Sigmoid colon (tissue), 7 donors: ENCODE data around the gene PPFIA3. TPM values are rescaled to one million over a fixed set of nuclear protein-coding genes. Genes with fewer than 3 reads are reported as not detected.

Experiments used
- DNase-seq: peaks from one replicate; pipeline ENCODE4 v3.0.0-alpha.2; 2019
- H3K27ac ChIP-seq, 4 donors: fragments of 200-600 bp; sonication (generic); one replicate each; pipeline ENCODE4 v1.5.1; 2016 to 2019; ENCODE audit warnings: mild to moderate bottlenecking in 1 of 4
- H3K27me3 ChIP-seq, 3 donors: fragments of 200-600 bp; sonication (generic); one replicate each; pipeline ENCODE4 v1.5.1; 2019; ENCODE audit warnings: mild to moderate bottlenecking in 1 of 3
- H3K36me3 ChIP-seq, 4 donors: fragments of 200-600 bp; sonication (generic); one replicate each; pipeline ENCODE4 v1.5.1; 2016 to 2019
- H3K4me1 ChIP-seq, 4 donors: fragments of 200-600 bp; sonication (generic); one replicate each; pipeline ENCODE4 v1.5.1; 2017 to 2019
- H3K4me3 ChIP-seq, 4 donors: fragments of 200-600 bp; sonication (generic); one replicate each; pipeline ENCODE4 v1.5.1; 2017 to 2019; ENCODE audit warnings: mild to moderate bottlenecking in 2 of 4, moderate library complexity in 1 of 4
- H3K9me3 ChIP-seq, 4 donors: fragments of 200-600 bp in 3 of 4; sonication (generic) in 3 of 4; one replicate each; pipeline versions ENCODE4 v1.5.1 to v1.6.1; 2013 to 2019
- CTCF ChIP-seq, 4 experiments: fragments of 450-650 bp in 3 of 4; fragments of 200-600 bp in 1 of 4; IDR thresholded peaks; one replicate each; pipeline ENCODE4 v1.5.1; 2016 to 2019; ENCODE audit warnings: antibody characterized with exemption in 4 of 4, mild to moderate bottlenecking in 3 of 4, moderate library complexity in 2 of 4
- EP300 ChIP-seq, 4 donors: sonication (generic); formaldehyde crosslinking; IDR thresholded peaks; one replicate each; pipeline ENCODE4 v1.6.1; 2017; ENCODE audit warnings: antibody characterized with exemption in 4 of 4
- POLR2A ChIP-seq, 2 donors: fragments of 450-650 bp; IDR thresholded peaks; one replicate each; pipeline ENCODE4 v1.6.1; 2016; ENCODE audit warnings: antibody characterized with exemption in 2 of 2, mild to moderate bottlenecking in 2 of 2, moderate library complexity in 2 of 2
- POLR2AphosphoS5 ChIP-seq, 4 donors: sonication (generic); formaldehyde crosslinking; IDR thresholded peaks; one replicate each; pipeline ENCODE4 v1.6.1; 2017; ENCODE audit warnings: antibody characterized with exemption in 4 of 4
- WGBS, 2 donors: extraction: QIAGEN DNeasy Blood & Tissue Kit; methylation state at CpG; one replicate each; pipeline ENCODE4 v1.1.7; 2013; 5-methylcytosine and 5-hydroxymethylcytosine counted together
- intact Hi-C: fragments of 100-400 bp; cut with DNase I; formaldehyde crosslinking; loops from one replicate; pipeline ENCODE4 v1.15.1; 2023
- polyA plus RNA-seq, 3 donors: library from polyadenylated mRNA; stranded (reverse); fragments of 200-250 nt; gene quantifications; one replicate each; pipeline ENCODE4 v1.2.3, GENCODE V29; 2013
- total RNA-seq, 4 donors: library from RNA; depleted of rRNA; stranded (reverse); fragments of >200 nt; gene quantifications; one replicate each; pipeline ENCODE4 v1.1.0, GENCODE V29; 2016
- donor health status: healthy with polysubstance abuse.
- donor health status: Bipolar disorder and iron deficiency.
- donor health status: healthy.

PPFIA3 gene
- total and polyA plus RNA-seq, 7 donors: 2.0 to 35.3 (median 3.9) TPM

- Histone ChIP-seq H3K27ac (no peak overlapping the region), H3K9me3 (no peaks in the 10 kb centered on the region), H3K27me3 (no peaks in the 10 kb centered on the region), H3K4me3 (no peak overlapping the region), H3K4me1 (peaks cover 0 to 31% (median 26%) of the 10 kb centered on the region in 4 donors), H3K36me3 (no peaks in the 10 kb centered on the region)
- no peak for TF ChIP-seq EP300 (IDR thresholded peaks at IDR 0.05)
- no peak for DNase-seq
- WGBS, 2 donors: 40 to 56% methylated on average over 4 of the region's 4 CpGs
- intact Hi-C loops: no loop called here
Observed at GRCh38 chr19:49161987-49162386, 42.6 kb downstream of the PPFIA3 start.

GRCh38 chr19:49165111-49165750, 45.9 kb downstream of the PPFIA3 start:
- Histone ChIP-seq H3K9me3 (no peaks in the 10 kb centered on the region), H3K4me3 (peak overlapping the region in 2 of 4 donors; percentile 1 to 3), H3K27me3 (no peaks in the 10 kb centered on the region), H3K27ac (peak overlapping the region; percentile 41 to 83 (median 66)), H3K4me1 (peaks cover 0 to 16% (median 14%) of the 10 kb centered on the region in 4 donors), H3K36me3 (peaks cover 0 to 24% (median 3%) of the 10 kb centered on the region in 4 donors)
- intact Hi-C loops: no loop called here
- no peak for DNase-seq
- no peak for TF ChIP-seq EP300 (IDR thresholded peaks at IDR 0.05)
- peak in 1 of 4 donors; percentile 11 for TF ChIP-seq POLR2AphosphoS5 (IDR thresholded peaks at IDR 0.05)
- WGBS, 2 donors: 17 to 61% methylated on average over 24 of the region's 24 CpGs

GRCh38 chr19:49165865-49166301, 46.5 kb downstream of the PPFIA3 start:
- WGBS, 2 donors: 13 to 53% methylated on average over 30 of the region's 30 CpGs
- Histone ChIP-seq H3K9me3 (no peaks in the 10 kb centered on the region), H3K4me1 (peaks cover 0 to 16% (median 14%) of the 10 kb centered on the region in 4 donors), H3K4me3 (peak overlapping the region in 1 of 4 donors; percentile 3), H3K27me3 (no peaks in the 10 kb centered on the region), H3K36me3 (peaks cover 0 to 31% (median 5%) of the 10 kb centered on the region in 4 donors), H3K27ac (peak overlapping the region; percentile 41 to 83 (median 66))
- no peak for DNase-seq
- no peak for TF ChIP-seq CTCF (IDR thresholded peaks at IDR 0.05)
- TF ChIP-seq POLR2AphosphoS5 (IDR thresholded peaks at IDR 0.05): no peak
- no peak for TF ChIP-seq POLR2A (IDR thresholded peaks at IDR 0.05)
- TF ChIP-seq EP300 (IDR thresholded peaks at IDR 0.05): no peak
- intact Hi-C loops: no loop called here

- no peak for TF ChIP-seq EP300 (IDR thresholded peaks at IDR 0.05)
- no peak for TF ChIP-seq POLR2AphosphoS5 (IDR thresholded peaks at IDR 0.05)
- no peak for TF ChIP-seq CTCF (IDR thresholded peaks at IDR 0.05)
- no peak for TF ChIP-seq POLR2A (IDR thresholded peaks at IDR 0.05)
- H3K27me3 ChIP-seq: no peaks in the 10 kb centered on the region
- H3K4me1 ChIP-seq: peaks cover 0 to 16% (median 14%) of the 10 kb centered on the region in 4 donors
- peaks cover 0 to 52% (median 14%) of the 10 kb centered on the region in 4 donors for H3K36me3 ChIP-seq
- no peaks in the 10 kb centered on the region for H3K9me3 ChIP-seq
- intact Hi-C loops: no loop called here
- no peak overlapping the region for H3K4me3 ChIP-seq
- no peak for DNase-seq
- 16 to 74% methylated on average over 25 of the region's 25 CpGs for WGBS, 2 donors
- no peak overlapping the region for H3K27ac ChIP-seq
Observed at GRCh38 chr19:49167857-49168409, 48.6 kb downstream of the PPFIA3 start.

GRCh38 chr19:49168421-49168820, 49.1 kb downstream of the PPFIA3 start:
- Histone ChIP-seq H3K27ac (no peak overlapping the region), H3K9me3 (no peaks in the 10 kb centered on the region), H3K27me3 (no peaks in the 10 kb centered on the region), H3K4me1 (peaks cover 0 to 16% (median 14%) of the 10 kb centered on the region in 4 donors), H3K36me3 (peaks cover 0 to 56% (median 16%) of the 10 kb centered on the region in 4 donors), H3K4me3 (no peak overlapping the region)
- DNase-seq: no peak
- intact Hi-C loops: no loop called here
- TF ChIP-seq CTCF (IDR thresholded peaks at IDR 0.05): no peak
- 15 to 88% methylated on average over 23 of the region's 23 CpGs for WGBS, 2 donors
